Peyer's patch (tissue), 4 donors: Measurements from ENCODE around the gene CBLB.

Source experiments
- POLR2A ChIP-seq, 2 donors: fragments of 450-650 bp; IDR thresholded peaks; one replicate each; pipeline ENCODE4 v1.5.1; 2017; ENCODE audit warnings: antibody characterized with exemption in 2 of 2, mild to moderate bottlenecking in 2 of 2, moderate library complexity in 2 of 2
- TF ChIP-seq, protein P1 (sequence below), 6 experiments: fragments of 450-650 bp in 4 of 6; fragments of 200-600 bp in 2 of 6; sonication (generic) in 1 of 6; IDR thresholded peaks; one replicate each; pipeline ENCODE4 v1.5.1; 2017 to 2019; ENCODE audit warnings: antibody characterized with exemption in 6 of 6, mild to moderate bottlenecking in 3 of 6, moderate library complexity in 1 of 6

GRCh38 chr3:105834768-105835167 is 34.0 kb downstream of the CBLB start:
- TF ChIP-seq, protein P1, sequence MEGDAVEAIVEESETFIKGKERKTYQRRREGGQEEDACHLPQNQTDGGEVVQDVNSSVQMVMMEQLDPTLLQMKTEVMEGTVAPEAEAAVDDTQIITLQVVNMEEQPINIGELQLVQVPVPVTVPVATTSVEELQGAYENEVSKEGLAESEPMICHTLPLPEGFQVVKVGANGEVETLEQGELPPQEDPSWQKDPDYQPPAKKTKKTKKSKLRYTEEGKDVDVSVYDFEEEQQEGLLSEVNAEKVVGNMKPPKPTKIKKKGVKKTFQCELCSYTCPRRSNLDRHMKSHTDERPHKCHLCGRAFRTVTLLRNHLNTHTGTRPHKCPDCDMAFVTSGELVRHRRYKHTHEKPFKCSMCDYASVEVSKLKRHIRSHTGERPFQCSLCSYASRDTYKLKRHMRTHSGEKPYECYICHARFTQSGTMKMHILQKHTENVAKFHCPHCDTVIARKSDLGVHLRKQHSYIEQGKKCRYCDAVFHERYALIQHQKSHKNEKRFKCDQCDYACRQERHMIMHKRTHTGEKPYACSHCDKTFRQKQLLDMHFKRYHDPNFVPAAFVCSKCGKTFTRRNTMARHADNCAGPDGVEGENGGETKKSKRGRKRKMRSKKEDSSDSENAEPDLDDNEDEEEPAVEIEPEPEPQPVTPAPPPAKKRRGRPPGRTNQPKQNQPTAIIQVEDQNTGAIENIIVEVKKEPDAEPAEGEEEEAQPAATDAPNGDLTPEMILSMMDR (IDR thresholded peaks at IDR 0.05), result no peak
- no peak for TF ChIP-seq POLR2A (IDR thresholded peaks at IDR 0.05)
